Stimulated activated naive CD4-positive, alpha-beta T cell (primary cell): Measurements from ENCODE around the gene ZNF619.
"Not testable (repeated sequence)": the region's sequence is repeated elsewhere in the genome, so short reads cannot be mapped to it uniquely, and the experiment has no call there.

Experiments used
- DNase-seq, 6 experiments: peaks; one replicate each; lab custom pipeline; 2025; lab: John Stamatoyannopoulos, UW

Gene ZNF619

DNA sequence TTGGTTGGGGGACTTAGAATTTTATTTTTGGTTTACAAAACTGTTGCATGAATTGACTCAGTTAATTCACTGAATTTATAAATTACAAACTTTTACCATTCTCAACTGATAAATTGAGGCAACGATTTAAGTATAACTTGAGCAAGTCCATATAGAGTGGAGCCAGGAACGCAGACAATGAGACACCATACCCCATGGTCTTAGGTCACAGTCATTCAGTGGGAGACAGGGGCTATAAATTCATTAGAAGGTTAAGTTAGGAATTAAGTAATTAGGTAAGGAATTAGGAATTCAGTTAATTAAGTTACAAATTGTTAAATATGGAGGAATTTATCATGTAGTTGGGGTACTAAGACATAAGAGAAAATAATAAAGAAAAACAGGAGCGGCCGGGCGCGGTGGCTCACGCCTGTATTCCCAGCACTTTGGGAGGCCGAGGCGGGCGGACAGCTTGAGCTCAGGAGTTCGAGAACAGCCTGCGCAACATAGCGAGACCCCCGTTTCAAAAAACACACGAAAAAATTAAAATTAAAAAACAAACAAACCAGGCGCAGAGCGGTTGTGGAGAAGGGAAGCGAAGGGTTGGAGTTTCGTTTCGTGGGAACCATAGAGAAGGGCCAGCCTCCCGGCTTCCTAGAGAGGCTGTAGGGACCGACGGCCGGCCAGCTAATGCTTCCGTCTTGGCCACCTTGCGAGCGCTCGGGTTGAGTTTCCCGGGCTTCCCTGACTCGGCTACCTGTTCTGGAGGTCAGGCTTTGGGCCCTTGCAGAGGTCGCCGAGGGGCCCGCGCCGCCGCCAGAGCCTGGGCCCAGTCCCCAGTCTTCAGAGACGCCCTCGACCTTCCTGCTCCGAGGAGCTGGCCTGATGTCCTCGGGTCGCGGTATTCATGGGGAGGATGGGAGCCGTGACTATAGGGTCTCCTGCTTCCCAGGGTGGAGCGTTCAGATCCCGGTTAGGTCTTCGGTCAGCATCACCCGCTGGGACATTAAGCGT is at the start of gene ZNF619:
ZNF619 (plus strand) TSS at position 645 of the 993 bp plus-strand sequence. CDS start 858 bp downstream, outside the sequence.
- peak in 5 of 6 experiments; percentile 14 to 44 (median 20) for DNase-seq

DNA sequence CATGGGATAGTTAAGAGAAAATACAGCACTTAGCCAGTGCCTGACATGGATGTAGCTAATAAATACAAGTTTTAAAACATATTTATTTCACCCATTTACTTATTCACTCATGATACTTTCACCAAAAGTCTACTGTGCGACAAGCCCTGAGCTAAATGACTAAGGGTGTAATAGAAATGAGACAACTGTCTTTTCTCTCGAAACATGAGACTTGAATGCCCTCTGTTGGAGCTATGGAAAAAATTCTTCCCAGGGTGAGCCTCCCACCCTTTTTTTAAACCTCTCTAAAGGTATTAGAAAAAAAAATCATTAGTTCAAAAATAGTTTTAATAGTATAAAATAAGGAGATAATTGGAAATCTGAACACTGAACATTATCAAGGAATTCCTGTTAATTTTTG is 44.1 kb upstream of the ZNF619 start:
- DNase-seq: no peak

- DNase-seq: no peak
Observed at GRCh38 chr3:40437889-40438288, 39.0 kb upstream of the ZNF619 start.

DNA sequence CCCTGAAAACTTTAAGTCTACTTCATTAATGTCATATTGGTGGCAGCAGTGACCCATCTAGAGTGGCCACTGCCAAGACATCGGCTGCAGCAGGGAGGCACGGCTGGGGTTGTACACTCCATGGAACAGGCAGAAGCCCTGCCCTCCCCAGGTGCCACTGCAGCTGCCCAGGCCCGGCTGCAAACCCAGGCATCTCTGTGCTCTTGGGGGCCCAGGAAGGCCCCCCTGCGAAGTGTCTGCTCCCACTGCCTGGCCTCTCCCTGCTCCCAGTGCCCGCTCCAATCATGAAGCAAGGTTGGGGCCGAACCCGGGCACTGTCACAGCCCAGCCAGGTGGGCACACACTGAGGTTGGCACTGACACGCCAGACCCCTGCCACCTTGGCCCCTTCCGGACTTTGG is 31.9 kb upstream of the ZNF619 start:
- no peak for DNase-seq

DNA sequence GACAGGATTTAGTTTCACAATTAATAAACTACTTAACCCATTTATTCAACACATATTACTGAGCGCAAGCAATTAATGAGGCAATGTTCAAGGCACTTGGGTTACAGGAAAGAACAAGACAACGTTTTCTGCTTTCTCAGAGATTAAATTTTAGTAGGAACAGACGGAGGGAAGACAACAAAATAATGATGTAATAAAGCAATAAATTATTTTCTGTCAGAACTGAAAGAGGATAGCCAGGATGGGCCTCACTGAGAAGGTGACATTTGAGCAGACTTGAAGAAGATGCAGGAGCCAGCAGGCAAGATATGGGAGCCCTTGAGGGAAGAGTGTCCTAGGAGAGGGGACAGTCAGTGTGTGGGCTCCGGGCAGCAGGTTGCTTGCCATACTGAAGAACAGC is 31.0 kb upstream of the ZNF619 start:
- no peak for DNase-seq

- no peak for DNase-seq
Observed at GRCh38 chr3:40450438-40450837, 26.5 kb upstream of the ZNF619 start.

- no peak for DNase-seq
Observed at GRCh38 chr3:40451551-40451950, 25.4 kb upstream of the ZNF619 start.

GRCh38 chr3:40452057-40452456 is 24.9 kb upstream of the ZNF619 start:
- DNase-seq: no peak

- no peak for DNase-seq
Observed at GRCh38 chr3:40452562-40452875, 24.4 kb upstream of the ZNF619 start.

- DNase-seq: peak; percentile 83 to 95 (median 92)
Observed at GRCh38 chr3:40452876-40453730, 23.8 kb upstream of the ZNF619 start.

DNA sequence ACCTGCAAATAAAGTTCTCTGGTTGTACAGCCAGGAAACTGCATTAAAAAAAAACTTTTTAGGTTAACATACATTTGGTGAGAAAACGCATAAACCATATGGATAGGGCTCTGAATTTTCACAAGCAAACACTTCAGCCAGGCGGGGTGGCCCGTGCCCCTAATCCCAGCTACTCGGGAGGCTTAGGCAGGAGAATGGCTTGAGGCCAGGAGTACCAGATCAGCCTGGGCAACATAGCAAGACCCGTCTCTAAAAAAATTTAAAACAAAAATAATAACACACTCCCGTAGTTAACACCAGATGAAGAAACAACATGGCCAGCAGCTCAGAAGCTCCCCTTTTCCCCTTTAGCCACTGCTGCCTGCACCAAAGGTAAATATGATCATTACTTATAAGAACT is 23.0 kb upstream of the ZNF619 start:
- no peak for DNase-seq

- no peak for DNase-seq
Observed at GRCh38 chr3:40455328-40455727, 21.6 kb upstream of the ZNF619 start.

GRCh38 chr3:40456279-40456939 is 20.5 kb upstream of the ZNF619 start:
- DNase-seq: no peak

- DNase-seq: peak; percentile 89 to 94 (median 92)
Observed at GRCh38 chr3:40456940-40457823, 19.7 kb upstream of the ZNF619 start, which contains the start of gene RPL14. RPL14 (plus strand) TSS chr3:40457339; CDS start chr3:40457472, 133 bp downstream.

DNA sequence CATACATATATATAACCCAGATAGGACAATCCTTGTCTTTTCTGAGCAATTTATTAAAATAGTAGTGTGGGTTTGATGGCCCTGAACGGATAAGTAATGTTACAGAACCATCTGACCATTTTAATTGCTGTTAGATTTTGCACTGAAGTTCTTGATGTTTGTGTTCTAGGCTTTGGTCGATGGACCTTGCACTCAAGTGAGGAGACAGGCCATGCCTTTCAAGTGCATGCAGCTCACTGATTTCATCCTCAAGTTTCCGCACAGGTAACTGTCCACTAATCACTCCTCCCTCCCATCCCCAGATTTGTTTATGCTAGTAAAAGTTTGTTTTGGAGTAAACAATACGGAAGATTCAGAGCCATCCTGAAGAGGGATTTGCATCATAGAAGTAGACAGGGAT is 18.4 kb upstream of the ZNF619 start:
- DNase-seq: no peak

DNA sequence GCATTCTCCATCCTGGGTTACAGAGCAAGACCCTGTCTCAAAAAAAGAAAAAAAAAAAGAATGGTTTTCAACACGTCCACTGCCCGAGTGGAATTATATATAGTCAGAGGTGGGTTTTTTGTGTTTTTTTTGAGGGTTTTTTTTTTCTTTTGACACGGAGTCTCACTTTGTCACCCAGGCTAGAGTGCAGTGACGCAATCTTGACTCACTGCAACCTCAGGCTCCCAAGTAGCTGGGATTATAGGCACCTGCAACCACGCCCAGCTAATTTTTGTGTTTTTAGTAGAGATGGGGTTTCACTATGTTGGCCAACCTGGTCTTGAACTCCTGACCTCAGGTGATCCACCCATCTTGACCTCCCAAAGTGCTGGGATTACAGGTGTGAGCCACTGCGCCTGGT is 16.4 kb upstream of the ZNF619 start:
- not testable (repeated sequence) for DNase-seq

GRCh38 chr3:40461161-40461560 is 15.8 kb upstream of the ZNF619 start:
- no peak for DNase-seq

- DNase-seq: not testable (repeated sequence)
Observed at GRCh38 chr3:40462838-40463237, 14.1 kb upstream of the ZNF619 start.

DNA sequence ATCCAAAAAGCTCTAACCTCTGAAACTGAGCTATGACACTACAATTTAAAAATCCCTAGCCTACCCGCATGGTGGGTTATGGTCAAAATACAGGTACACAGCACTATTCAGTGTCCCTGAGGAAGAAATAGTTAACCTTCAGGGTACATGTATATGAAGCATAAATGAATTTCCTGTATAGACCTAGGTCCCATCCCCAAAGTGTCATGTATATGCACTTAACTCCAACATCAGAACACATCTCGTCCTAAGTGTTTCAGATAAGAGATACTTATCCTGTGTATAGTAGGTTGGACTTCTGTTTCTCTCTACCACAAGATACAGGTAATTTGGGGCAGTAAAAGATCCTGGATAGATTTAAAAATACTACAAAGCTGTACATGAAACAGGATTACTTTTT is 13.3 kb upstream of the ZNF619 start:
- no peak for DNase-seq

GRCh38 chr3:40464339-40465110 is 12.4 kb upstream of the ZNF619 start:
- DNase-seq: peak in 5 of 6 experiments; percentile 26 to 67 (median 59)

DNA sequence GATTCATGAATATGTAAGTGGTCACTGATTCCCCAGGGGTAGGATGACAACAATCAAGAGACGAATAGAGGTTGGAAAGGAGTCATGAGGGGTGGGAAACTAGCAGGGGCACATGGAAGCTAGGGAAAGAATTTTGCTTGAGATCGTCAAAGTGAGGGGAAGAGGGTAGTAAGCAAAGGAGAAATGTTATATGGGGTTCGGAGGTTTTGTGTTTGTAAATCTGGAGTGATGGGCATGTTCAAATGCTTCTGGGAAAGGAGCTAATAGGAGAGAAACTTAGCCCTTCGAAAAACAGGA is 11.9 kb upstream of the ZNF619 start:
- DNase-seq: no peak
